ENCODE results near the gene SLIT3.

SLIT3 gene

GRCh38 chr5:168946363-168946762, 354.6 kb downstream of the SLIT3 start:
- DNase-seq: no peak

- no peak for DNase-seq
These were observed 356.9 kb downstream of the SLIT3 start for GRCh38 chr5:168944004-168944403.

GRCh38 chr5:168943091-168943884, 357.7 kb downstream of the SLIT3 start:
- DNase-seq: no peak

- no peak for DNase-seq
These were observed 359.0 kb downstream of the SLIT3 start for GRCh38 chr5:168941901-168942300.

GRCh38 chr5:168940712-168941111, 360.2 kb downstream of the SLIT3 start:
- DNase-seq: no peak

- DNase-seq: no peak
These were observed 360.9 kb downstream of the SLIT3 start for GRCh38 chr5:168939887-168940544.

- DNase-seq: no peak
These were observed 361.7 kb downstream of the SLIT3 start for GRCh38 chr5:168939156-168939800.

- no peak for DNase-seq
These were observed 364.4 kb downstream of the SLIT3 start for GRCh38 chr5:168936511-168936910.

GRCh38 chr5:168935183-168935582, 365.8 kb downstream of the SLIT3 start:
- no peak for DNase-seq

- no peak for DNase-seq
These were observed 366.8 kb downstream of the SLIT3 start for GRCh38 chr5:168934169-168934568.

GRCh38 chr5:168932400-168933189, 368.3 kb downstream of the SLIT3 start:
- no peak for DNase-seq

GRCh38 chr5:168931638-168932345, 369.1 kb downstream of the SLIT3 start:
- no peak for DNase-seq

GRCh38 chr5:168929656-168930055, 371.3 kb downstream of the SLIT3 start:
- DNase-seq: no peak

GRCh38 chr5:168925160-168925559, 375.8 kb downstream of the SLIT3 start:
- no peak for DNase-seq

GRCh38 chr5:168921147-168921866, 379.6 kb downstream of the SLIT3 start:
- no peak for DNase-seq

GRCh38 chr5:168920019-168920810, 380.7 kb downstream of the SLIT3 start:
- DNase-seq: no peak

- no peak for DNase-seq
These were observed 382.9 kb downstream of the SLIT3 start for GRCh38 chr5:168917947-168918600.

GRCh38 chr5:168916852-168917251, 384.1 kb downstream of the SLIT3 start:
- no peak for DNase-seq

GRCh38 chr5:168916266-168916665, 384.7 kb downstream of the SLIT3 start:
- no peak for DNase-seq

- DNase-seq: no peak
These were observed 386.4 kb downstream of the SLIT3 start for GRCh38 chr5:168914491-168914890.

Measured in CD4-positive, alpha-beta T cell treated with Interleukin-12 subunit alpha and Interleukin-12 subunit beta, for 1 hour (primary cell).